Loucy (cell line): ENCODE measurements around the gene PRKCZ.
A peak's percentile ranks its signal among the peaks of the same experiment; 100 is the strongest.

Experiments used
- EZH2phosphoT487 ChIP-seq: fragments of 200-600 bp; IDR thresholded peaks from 2 replicates; pipeline ENCODE4 v1.6.1; 2018; ENCODE audit warnings: antibody characterized with exemption, mild to moderate bottlenecking, moderate library complexity, borderline replicate concordance
- TF ChIP-seq, protein P1 (sequence below): fragments of 200-600 bp; sonication (generic); conservative IDR thresholded peaks from 2 replicates; pipeline ENCODE4 v1.5.1; 2014; ENCODE audit warnings: mild to moderate bottlenecking, antibody characterized with exemption, low read length

DNA sequence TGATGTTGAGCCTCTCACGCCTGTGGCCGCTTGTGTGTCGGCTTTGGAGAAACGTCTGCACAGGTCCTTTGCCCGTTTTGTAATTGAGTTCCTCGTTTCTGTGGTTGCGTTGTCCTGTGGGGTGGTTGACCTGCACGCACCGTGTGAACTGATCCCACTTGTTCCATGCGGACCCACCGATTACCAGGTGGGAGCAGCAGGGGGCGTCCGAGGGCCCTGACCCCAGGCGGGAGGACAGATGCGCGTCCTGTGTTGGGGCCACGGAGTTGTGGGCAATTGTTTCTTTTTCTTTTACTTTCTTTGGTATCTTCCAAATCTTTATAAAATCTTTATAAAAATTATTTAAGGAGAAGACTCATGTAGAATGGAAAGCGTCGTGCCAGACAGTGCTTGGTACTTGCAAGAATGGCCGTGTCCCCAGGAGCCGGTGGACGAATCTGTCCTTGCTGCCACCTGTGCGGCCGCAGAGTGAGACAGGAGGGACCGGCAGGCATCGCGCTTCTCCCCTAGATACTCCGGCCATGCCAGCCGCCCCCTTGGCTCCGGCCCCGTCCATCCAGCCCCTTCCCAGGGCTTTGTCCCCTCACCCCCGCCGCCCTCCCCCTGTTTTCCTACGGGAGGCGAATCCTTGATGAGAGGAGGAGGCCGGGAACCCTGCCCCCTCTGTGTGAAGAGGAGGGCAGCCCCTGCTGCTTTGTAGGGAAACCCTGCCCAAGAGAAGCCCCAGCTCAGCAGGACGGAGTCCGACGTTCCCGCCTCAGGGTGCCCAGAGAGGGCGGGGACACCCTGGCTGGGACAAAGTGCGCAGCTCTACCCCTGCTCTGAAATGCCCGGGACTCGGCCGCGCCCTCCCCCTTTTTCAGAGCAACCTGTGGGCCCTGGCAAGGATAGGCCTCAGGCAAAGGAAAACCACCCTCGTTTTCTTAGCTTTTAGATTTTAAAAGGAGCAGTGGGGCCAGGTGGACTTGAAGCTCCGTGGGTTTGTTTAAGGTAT, 41.7 kb downstream of the PRKCZ start:
- TF ChIP-seq, protein P1, sequence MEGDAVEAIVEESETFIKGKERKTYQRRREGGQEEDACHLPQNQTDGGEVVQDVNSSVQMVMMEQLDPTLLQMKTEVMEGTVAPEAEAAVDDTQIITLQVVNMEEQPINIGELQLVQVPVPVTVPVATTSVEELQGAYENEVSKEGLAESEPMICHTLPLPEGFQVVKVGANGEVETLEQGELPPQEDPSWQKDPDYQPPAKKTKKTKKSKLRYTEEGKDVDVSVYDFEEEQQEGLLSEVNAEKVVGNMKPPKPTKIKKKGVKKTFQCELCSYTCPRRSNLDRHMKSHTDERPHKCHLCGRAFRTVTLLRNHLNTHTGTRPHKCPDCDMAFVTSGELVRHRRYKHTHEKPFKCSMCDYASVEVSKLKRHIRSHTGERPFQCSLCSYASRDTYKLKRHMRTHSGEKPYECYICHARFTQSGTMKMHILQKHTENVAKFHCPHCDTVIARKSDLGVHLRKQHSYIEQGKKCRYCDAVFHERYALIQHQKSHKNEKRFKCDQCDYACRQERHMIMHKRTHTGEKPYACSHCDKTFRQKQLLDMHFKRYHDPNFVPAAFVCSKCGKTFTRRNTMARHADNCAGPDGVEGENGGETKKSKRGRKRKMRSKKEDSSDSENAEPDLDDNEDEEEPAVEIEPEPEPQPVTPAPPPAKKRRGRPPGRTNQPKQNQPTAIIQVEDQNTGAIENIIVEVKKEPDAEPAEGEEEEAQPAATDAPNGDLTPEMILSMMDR = peak; percentile 60
- TF ChIP-seq EZH2phosphoT487 = no peak
